Skin of body (tissue), 2 donors: ENCODE data around the gene TSSK3. TPM values are rescaled to one million over a fixed set of nuclear protein-coding genes. Genes with fewer than 3 reads are reported as not detected.
A peak's percentile ranks its signal among the peaks of the same experiment; 100 is the strongest.

Experiments
- DNase-seq: peaks from one replicate; lab custom pipeline; 2025; lab: John Stamatoyannopoulos, UW
- total RNA-seq: library from RNA; depleted of rRNA; stranded (reverse); fragments of >200 nt; gene quantifications from one replicate; pipeline ENCODE4 v1.2.3, GENCODE V29; 2014

Gene TSSK3, protein sequence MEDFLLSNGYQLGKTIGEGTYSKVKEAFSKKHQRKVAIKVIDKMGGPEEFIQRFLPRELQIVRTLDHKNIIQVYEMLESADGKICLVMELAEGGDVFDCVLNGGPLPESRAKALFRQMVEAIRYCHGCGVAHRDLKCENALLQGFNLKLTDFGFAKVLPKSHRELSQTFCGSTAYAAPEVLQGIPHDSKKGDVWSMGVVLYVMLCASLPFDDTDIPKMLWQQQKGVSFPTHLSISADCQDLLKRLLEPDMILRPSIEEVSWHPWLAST
- 0.89 TPM for total RNA-seq

DNA sequence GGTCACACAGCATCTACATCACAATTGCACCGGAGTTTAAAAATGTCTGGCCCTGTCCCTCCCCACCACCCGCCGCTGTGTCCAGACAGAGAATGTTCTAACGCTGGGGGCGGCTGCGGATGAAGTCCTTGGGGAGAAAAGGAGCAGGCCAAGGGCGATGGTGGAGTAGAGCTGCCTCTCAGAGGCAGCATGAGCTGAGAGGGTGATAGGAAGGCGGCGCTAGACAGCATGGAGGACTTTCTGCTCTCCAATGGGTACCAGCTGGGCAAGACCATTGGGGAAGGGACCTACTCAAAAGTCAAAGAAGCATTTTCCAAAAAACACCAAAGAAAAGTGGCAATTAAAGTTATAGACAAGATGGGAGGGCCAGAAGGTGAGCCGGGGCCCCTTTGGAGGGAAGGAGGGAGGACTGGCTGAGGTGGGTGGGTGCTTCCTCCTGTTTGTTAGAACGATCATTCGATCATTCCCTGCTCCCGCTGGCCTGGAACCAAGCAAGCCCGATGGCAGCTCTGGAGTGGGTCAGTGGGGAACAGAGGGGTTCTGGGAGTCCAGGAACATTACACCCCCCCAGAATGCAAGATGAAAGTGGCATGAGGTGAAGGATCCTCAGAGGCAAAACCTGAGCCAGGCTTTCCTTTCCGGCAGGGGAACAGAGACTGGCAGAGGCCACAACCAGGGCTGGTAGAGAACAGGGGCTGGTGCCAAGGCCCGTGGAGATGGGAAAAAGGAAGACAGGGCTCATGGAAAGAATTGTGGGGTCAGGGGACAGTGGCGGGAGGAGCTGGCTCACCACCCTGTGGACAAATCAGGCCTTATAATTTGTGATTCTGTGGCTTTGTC, at the start of gene TSSK3, which contains the start of gene FAM229A:
TSS of gene TSSK3 (plus strand) at position 66 of the 840 bp plus-strand sequence. CDS start at position 229, 163 bp downstream.
TSS of gene FAM229A (minus strand) at position 12 of the 840 bp plus-strand sequence. CDS start 394 bp downstream, outside the sequence.
- DNase-seq, result no peak

DNA sequence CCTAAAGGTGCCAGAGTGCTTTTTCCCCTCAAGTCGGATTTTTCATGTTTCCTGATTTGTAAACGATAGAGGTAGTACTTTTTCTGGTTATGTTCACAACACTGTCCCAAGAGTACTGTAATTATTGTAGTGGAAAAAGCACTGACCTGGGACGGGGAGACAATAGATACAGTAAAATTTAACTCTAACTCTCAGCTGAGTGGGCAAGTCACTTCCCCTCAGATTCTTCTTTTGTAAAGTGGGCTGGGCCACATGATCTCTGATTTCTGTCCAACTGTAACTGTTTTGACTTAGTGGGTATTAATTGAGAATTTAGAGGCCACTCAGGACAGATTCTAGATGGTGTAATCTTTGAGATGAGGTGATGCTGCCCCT, 45.4 kb upstream of the TSSK3 start:
- DNase-seq, result no peak

DNA sequence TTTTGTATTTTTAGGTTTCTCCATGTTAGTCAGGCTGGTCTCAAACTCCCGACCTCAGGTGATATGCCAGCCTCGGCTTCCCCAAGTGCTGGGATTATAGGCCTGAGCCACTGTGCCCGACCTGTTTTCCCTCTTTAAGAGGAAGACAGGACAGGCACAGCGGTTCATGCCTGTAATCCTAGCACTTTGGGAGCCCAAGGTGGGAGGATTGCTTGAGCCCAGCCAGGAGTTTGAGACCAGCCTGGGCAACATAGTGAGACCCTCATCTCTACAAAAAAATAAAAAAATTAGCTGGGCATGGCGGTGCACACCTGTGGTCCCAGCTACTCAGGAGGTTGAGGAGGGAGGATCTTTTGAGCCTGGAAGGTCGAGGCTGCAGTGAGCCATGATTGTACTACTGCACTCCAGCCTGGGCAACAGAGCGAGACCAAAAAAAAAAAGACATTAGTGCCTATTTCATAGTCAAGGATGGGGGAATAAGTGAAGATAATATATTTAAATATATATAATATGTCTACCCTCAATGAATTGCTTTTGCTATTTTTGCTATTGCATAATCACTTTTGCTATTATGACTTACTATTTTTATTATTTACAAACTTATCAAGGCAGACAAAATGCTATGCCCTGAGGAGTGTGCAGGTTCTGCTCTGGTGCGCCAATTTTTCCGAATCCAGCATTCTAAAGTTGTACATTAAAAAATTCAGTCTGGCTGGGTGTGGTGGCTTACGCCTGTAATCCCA, 44.0 kb upstream of the TSSK3 start:
- DNase-seq, result no peak

DNA sequence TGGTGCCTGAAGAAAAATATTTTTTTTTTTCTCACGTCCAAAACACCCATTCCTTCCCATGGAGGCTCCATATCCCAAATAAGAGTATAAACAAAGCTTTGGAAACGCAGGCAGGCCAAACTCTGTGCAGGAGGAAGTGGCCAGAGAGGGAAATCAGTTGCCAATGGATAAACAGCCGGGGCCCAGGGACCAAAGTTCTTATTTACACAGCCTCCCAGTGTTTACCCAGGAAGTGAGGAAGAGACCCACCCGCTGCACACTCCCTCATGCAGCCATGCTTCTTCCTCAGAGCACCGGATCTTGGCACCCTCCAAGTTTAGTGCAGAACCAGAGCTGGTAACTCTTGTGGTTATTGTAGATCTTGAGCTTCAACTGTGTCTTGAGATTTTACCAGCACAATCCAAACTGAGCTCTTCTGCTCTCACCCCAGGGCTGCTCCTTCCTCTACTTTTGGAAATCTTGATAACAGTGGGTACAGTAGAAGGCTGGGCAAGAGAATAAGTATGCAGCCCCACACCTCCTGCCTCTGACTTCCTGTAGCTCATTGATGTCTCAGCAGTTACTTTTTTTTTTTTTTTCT, 40.5 kb upstream of the TSSK3 start:
- no peak for DNase-seq

DNA sequence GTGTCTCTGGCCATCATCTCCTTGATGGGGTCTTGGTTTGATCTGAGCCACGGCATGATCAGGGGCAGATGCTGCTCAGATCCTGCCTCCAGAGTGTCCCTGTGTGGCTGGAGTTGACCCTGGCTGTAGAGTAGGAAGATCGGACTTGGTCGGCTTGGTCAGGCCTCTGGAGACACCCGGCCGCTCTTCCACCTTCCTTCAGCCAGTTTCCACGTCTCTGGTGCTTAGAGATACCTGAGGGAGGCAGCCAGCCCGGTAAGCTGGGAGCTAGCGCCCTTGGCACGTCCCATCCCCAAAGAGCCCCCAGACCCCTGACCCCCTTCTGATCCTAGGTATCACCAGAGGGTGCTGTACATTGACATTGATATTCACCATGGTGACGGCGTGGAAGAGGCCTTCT, 35.1 kb upstream of the TSSK3 start:
- DNase-seq, result no peak

DNA sequence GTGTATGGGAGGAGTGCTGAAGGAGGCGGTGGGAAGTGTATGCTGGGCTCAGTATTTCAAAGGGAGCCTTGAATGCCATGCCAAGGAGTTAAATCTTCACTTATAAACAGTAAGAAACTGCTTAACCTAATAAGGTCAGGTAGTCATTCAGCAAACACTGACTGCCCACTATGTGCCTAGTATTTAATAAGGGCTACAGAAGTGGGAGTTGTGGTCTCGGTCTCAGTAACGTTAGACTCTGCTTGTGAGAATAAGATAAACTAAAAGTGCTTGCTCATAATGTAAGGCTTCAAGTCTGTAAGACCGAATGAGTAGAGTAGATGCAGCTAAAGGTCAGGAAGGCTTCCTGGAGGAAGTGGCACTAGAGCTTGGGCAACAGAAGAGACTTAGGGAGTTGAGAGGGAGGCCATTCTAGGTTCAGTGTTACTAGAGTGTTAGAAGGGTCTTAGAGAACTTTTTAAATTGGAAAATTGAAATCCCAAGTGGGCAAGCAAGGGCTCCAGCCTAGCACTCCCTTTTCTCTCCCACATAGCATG, 32.3 kb upstream of the TSSK3 start:
- no peak for DNase-seq

DNA sequence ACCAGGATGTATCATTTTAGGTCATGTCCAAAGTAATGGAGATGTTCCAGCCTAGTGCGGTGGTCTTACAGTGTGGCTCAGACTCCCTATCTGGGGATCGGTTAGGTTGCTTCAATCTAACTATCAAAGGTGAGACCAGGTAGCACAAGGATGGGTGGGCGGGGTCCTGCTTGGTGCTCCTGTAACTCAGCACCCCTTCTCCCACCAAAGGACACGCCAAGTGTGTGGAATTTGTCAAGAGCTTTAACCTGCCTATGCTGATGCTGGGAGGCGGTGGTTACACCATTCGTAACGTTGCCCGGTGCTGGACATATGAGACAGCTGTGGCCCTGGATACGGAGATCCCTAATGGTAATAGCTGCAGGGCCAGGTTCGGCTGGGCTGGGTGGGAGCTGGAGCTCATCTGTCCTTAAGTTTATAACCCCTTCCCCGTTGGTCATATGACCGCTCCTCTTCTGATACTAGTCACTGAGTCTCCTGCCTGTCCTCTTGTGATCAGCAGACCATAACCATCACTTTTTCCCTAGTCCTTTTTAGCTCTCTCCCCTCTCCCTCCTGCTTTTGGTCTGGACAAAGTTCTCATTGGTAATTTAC, 31.7 kb upstream of the TSSK3 start:
- DNase-seq, result no peak

DNA sequence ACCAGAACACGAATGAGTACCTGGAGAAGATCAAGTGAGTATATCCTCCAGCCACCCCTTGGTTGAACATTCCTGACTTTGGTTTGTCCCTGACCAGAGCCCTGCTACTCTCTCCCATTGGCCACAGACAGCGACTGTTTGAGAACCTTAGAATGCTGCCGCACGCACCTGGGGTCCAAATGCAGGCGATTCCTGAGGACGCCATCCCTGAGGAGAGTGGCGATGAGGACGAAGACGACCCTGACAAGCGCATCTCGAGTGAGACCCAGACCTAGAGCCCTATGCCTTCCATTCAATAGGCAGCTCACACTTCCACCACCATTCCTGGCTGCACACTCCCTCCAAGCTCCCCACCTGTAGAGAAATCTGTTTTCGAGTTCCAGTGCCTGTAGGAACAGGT, 30.8 kb upstream of the TSSK3 start:
- no peak for DNase-seq

DNA sequence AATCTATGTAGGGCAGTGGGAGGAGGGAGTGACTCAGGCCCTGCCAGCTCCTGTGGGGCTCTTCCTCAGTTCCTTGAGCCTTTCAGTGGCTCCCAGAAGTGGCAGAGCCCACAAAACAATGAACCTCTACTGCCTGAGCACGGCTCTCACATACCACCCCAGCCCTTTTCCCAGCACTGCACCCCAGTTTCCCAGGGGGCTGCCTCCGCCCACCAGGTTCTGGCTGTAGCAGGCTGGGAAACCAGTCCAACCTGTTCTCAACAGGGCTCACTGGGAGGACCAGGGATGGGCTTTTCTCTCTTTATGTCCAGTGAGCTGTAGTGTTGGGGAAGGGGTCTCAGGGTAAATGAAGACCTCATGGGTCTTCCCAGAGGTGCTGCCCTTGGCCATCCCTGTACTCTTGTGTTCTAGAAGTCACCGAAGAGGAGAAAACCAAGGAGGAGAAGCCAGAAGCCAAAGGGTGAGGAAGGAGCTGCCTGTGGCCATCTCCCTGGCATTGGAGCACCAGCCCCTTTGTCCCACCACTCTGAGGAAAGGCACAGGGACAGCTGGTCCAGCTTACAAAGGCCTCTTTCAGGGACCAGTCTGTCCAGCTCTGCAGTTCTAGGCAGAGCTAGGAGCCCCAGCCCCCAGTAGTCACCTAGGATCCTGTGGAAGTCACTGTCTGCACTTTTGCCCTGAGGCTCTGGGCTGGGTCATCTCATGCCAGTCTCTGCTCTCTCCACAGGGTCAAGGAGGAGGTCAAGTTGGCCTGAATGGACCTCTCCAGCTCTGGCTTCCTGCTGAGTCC, 29.9 kb upstream of the TSSK3 start:
- DNase-seq, result no peak

DNA sequence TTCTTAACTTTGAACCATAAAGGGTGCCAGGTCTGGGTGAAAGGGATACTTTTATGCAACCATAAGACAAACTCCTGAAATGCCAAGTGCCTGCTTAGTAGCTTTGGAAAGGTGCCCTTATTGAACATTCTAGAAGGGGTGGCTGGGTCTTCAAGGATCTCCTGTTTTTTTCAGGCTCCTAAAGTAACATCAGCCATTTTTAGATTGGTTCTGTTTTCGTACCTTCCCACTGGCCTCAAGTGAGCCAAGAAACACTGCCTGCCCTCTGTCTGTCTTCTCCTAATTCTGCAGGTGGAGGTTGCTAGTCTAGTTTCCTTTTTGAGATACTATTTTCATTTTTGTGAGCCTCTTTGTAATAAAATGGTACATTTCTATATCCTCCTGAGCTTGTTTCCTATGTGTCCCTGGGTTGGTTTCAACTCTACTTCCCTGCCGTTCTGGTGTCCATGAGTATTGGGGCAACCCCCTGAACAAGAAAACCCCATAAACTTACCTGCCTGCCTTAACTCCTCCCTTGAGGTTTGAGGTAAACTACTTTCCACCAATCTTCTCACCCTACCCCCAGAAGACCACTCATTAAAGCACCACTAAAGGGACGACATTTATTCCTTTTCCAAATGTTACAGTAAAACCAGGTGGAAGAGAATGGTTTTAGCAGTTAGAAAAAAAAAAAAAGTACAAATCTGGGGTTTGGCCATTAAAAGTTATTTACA, 28.9 kb upstream of the TSSK3 start:
- no peak for DNase-seq

DNA sequence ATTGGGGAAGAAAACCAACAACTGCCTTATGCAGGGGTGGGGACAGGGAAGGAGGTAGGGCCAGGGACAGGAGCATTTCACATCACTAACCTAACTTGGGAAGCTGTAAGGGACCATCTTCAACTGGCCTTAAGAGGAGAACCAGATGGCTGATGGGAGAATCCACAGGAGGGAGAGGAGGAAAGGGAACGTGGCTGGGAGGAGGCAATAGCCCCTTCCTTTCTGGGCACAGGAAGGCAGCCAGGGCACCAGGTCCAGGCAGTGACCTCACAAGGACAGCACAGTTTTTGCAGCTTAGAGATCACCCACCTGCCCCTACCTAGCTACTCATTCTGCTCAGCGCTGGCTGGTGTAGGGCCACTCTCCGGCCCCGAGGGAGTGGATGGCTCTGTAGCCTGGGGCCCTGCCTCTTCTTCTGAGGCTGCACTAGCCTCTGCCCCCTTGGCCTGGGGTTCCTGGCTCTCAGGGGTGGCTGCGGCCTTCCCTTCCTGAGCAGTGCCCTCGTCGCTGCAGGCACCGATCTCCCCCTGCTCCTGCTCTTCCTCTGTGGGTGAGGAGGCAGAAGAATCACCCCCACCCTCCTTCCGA, 28.0 kb upstream of the TSSK3 start:
- DNase-seq, result no peak

DNA sequence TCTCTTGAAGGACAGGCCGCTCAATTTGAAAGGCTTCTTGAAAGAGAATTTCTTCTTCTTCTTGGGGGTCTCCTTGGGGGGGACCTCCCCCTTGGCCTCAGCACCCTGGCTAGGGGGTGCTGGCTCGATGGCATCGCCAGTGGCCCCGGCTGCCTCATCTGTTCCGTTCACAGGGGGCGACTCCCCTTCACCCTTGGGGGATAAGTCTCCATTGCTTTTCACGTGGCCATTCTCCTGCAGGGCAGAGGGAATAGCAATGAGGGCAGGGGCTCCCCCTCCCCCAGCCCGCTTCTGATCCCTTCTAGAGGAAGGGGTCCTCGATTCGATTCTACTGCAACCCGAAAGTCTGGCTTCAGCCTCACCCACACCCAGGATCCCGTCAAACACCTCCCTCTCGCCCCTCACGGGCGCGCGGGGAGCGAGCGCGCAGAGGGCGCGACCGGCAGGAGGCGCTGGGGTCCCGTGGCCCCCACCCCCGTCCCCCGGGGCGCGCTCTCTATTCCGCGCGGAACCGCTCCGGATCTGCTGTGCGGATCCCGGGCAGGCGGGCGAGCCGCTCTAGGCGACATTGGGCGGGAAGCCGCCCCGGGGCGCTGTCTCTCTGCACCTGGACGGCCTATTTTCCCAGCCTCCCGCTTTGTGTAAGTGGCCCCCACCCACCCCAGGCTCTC, 27.3 kb upstream of the TSSK3 start:
- no peak for DNase-seq

DNA sequence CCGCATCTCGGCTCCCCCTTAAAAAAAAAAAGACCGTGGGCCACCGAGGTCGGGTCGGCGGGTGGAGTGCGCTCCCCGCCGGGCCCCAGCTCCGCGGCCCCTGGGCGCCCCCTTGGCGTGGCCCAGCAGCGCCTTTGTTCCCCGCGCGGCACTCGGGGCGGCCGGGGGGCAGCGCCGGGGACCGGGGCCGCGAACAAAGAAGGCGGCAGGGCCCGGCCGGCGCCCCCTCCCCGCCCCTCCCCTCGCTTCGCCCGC, 26.9 kb upstream of the TSSK3 start:
- no peak for DNase-seq

DNA sequence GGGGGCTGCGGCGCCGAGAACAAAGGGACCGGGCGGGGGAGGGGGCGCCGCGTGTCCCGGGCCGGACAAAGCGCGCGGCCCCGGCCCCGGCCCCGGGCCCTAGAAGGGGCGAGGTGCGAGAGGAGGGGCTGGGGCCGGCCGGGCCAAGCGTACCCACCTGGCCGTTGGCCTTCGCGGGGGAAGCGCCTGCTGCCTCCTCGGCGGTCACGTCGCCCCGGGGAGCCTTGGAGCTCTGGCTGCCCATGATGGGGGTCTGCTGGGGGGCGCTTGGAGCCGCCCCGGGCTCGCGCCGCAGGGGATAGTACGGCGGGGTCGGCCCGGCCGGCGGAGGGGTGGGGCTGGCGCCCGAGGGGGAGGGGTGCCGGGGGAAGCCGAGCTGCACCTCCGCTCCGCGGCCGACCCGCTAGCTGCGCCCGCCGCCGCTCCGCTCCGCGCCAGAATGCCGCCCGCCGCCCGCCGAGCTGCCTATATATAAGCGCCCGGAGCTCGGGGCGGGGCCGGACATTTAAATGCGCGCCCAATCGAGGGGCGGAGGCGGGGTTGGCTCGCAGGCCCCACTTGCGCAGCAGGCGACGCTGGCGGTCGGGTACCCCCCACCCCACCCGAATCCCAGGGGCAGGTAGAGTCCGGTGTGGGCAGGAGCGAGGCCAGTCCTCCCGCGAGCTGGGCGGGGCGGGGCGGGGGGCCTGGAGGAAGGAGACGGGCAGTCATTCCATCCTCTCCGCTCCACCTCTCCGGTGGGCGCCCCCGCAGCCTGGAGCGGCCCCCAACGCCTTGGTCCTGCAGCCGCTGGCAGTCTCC, 26.3 kb upstream of the TSSK3 start, which contains the start of gene MARCKSL1:
TSS of gene MARCKSL1 (minus strand) at position 444 of the 801 bp plus-strand sequence. CDS start at position 244, 200 bp downstream.
- DNase-seq, result peak; percentile 28

DNA sequence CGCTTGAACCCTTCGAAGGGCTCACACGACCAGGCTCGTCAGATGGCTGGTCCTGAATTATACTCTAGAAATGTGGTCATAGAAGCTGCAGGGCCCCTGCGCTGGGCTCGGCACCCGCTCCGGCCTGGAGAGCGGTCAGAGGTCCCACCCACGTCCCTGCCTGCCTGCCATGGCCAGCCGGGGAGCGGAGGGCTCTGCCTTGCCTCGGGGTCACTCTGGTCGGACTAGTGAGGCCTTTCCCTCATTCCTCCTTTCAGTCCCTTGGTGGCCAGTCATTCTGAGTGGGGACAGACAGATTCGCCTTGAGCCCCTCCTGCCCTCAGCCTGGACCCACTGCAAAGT, 25.8 kb upstream of the TSSK3 start:
- DNase-seq, result no peak

DNA sequence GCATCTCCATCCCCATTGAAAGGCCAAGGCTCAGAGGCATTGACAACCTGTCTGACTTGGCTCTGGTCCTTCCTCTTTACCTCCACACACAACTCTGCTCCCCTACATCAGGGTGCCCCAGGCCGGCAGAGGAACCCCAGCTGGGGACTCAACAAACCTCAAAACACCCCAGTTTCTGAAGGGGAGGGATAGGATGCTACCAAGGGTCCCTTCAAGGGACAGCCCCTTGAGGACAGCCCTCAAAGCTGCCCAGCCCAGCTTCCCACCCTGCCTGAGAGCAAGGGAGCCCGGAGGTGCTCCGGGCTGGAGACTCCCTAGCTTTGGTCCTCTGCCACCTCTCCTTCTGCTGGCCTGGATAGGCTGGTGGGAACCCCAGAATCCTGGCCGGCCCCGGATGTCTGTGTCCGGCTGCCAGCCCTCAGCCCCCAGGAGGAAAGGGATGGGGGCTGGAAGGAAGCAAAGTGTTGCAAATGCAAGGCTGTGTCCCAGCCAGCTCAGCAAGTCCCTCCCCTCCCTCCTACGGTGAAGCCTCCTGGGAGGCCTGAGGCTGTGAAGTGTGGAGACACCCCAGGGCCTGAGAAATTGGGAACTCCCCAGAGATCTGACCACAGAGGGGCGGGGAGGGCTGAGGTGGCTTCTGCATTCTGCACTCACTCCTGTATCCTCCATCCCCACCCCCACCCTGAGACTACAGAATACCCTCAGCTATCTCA, 25.2 kb upstream of the TSSK3 start:
- no peak for DNase-seq

DNA sequence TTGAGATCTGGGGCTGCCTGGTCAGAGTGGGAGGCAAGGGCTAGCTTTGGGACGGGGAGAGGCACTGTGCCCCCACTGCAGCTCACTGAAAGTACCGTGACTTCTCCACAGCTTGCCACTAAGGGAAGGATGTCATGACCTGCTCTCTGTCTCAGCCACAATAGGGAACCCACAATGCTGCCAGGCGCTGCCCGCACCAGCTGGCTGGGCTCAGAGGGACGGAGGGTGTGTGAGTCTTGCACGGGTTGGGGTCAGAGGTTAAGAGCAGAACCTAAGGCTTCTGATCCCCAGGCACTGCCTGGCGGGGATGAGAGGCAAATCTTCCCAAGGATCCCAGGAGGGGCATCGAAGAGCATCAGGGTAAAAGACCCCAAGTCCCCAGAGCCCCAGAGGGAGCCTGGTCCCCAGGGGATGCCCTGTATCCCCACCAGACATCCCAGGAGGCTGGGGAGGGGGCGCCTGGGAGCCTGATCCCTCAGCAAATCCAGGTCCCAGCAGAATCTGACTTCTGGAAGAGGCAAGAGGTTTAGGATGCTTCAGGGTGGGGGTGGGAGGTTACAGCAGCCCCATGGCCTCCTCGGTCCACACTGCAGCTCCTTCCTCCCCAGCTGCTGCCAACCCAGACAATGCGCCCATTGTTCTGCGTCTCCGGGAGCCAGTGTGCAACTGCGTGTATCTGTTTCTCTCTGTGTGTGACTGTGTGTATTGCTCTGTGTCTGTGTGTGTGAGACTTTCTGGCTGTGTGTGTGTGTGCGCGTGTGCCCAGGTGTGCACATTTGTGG, 24.3 kb upstream of the TSSK3 start:
- DNase-seq, result no peak
